HepG2 (cell line): ENCODE measurements around the gene TRIM42. TPM values are rescaled to one million over a fixed set of nuclear protein-coding genes. Genes with fewer than 3 reads are reported as not detected.

Experiments
- ATF3 ChIP-seq: sonication (generic); formaldehyde crosslinking; IDR thresholded peaks from 2 replicates; pipeline ENCODE4 v1.4.0; 2020; ENCODE audit warnings: missing genetic modification reagents
- CREB1 ChIP-seq, 2 experiments: fragments of 450-650 bp in 1 of 2; IDR thresholded peaks; 2 replicates each; pipeline ENCODE4 v1.6.1; 2016 to 2017; ENCODE audit warnings: control low read depth in 1 of 2, mild to moderate bottlenecking in 1 of 2, missing compliant biosample characterization in 1 of 2, missing genetic modification characterization in 1 of 2
- DBP ChIP-seq: sonication (generic); formaldehyde crosslinking; IDR thresholded peaks from 2 replicates; pipeline ENCODE4 v1.4.0; 2020; ENCODE audit warnings: missing genetic modification reagents; ENCODE audit errors: not compliant biosample characterization
- ERF ChIP-seq: IDR thresholded peaks from 2 replicates; pipeline ENCODE4 v1.6.1; 2018; ENCODE audit warnings: missing biosample characterization, missing genetic modification reagents
- ETV5 ChIP-seq: IDR thresholded peaks from 2 replicates; pipeline ENCODE4 v1.6.1; 2018; ENCODE audit warnings: missing biosample characterization, missing genetic modification reagents, inconsistent platforms, borderline replicate concordance
- HBP1 ChIP-seq: IDR thresholded peaks from 2 replicates; pipeline ENCODE4 v1.6.1; 2016; ENCODE audit warnings: low read depth, control low read depth
- HNF1A ChIP-seq, 2 experiments: sonication (generic) in 1 of 2; formaldehyde crosslinking in 1 of 2; IDR thresholded peaks; 2 replicates each; pipeline versions ENCODE4 v1.4.0 to v1.6.1; 2016 to 2020; ENCODE audit warnings: borderline replicate concordance in 1 of 2, low read depth in 1 of 2, mild to moderate bottlenecking in 1 of 2, missing genetic modification reagents in 1 of 2
- HOXA3 ChIP-seq: sonication (generic); formaldehyde crosslinking; IDR thresholded peaks from 2 replicates; pipeline ENCODE4 v1.5.0; 2020; ENCODE audit warnings: missing genetic modification reagents
- MLX ChIP-seq: IDR thresholded peaks from 2 replicates; pipeline ENCODE4 v1.6.1; 2016
- MXI1 ChIP-seq: IDR thresholded peaks from 3 replicates; pipeline ENCODE4 v1.6.1; 2012; ENCODE audit warnings: low read depth, low read length, inconsistent platforms, borderline replicate concordance
- PITX1 ChIP-seq: sonication (generic); formaldehyde crosslinking; IDR thresholded peaks from 2 replicates; pipeline ENCODE4 v1.5.1; 2020; ENCODE audit warnings: mild to moderate bottlenecking, missing genetic modification reagents
- SMC3 ChIP-seq: IDR thresholded peaks from 2 replicates; pipeline ENCODE4 v1.6.1; 2011; ENCODE audit warnings: low read length, improper control_type of control experiment
- SP5 ChIP-seq: IDR thresholded peaks from 2 replicates; pipeline ENCODE4 v1.6.1; 2016; ENCODE audit warnings: low read depth, borderline replicate concordance
- SRSF4 ChIP-seq: fragments of 200-400 bp; formaldehyde crosslinking; IDR thresholded peaks from one replicate; pipeline ENCODE4 v1.6.1; 2018; ENCODE audit warnings: mild to moderate bottlenecking, low read depth, low read length, moderate library complexity; ENCODE audit not compliant: poor library complexity, severe bottlenecking
- TBX3 ChIP-seq: fragments of 450-650 bp; IDR thresholded peaks from 2 replicates; pipeline ENCODE4 v1.6.1; 2017; ENCODE audit warnings: antibody characterized with exemption, mild to moderate bottlenecking, inconsistent platforms, borderline replicate concordance
- TCF7 ChIP-seq: sonication (generic); IDR thresholded peaks from 2 replicates; pipeline ENCODE4 v1.6.1; 2016; ENCODE audit warnings: antibody characterized with exemption, low read depth
- TCF7L2 ChIP-seq: IDR thresholded peaks from 2 replicates; pipeline ENCODE4 v1.6.1; 2011; ENCODE audit warnings: mild to moderate bottlenecking, low read depth, low read length, moderate library complexity
- ZBTB1 ChIP-seq: sonication (generic); formaldehyde crosslinking; IDR thresholded peaks from 2 replicates; pipeline ENCODE4 v1.4.0; 2020; ENCODE audit warnings: missing genetic modification reagents, borderline replicate concordance
- ZFP82 ChIP-seq: sonication (generic); formaldehyde crosslinking; IDR thresholded peaks from 2 replicates; pipeline ENCODE4 v1.5.1; 2020; ENCODE audit warnings: mild to moderate bottlenecking, missing genetic modification reagents, borderline replicate concordance
- ZKSCAN1 ChIP-seq: fragments of 150-350 bp; IDR thresholded peaks from 2 replicates; pipeline ENCODE4 v1.6.1; 2014; ENCODE audit warnings: low read length
- ZNF543 ChIP-seq: sonication (generic); formaldehyde crosslinking; IDR thresholded peaks from 2 replicates; pipeline ENCODE4 v1.4.0; 2020; ENCODE audit warnings: mild to moderate bottlenecking, missing genetic modification reagents
- ZNF720 ChIP-seq: sonication (generic); formaldehyde crosslinking; IDR thresholded peaks from 2 replicates; pipeline ENCODE4 v1.4.0; 2020; ENCODE audit warnings: missing genetic modification reagents
- polyA plus RNA-seq, 8 experiments: library from polyadenylated mRNA; depleted of rRNA in 3 of 8; stranded (reverse) in 7 of 8; unstranded in 1 of 8; fragments of >200 nt; fragmentation: Illumina TruSeq in 4 of 8; extraction: Trizol in 4 of 8; gene quantifications; 2 replicates each; pipeline versions ENCODE4 v1.2.1 to v1.2.3, GENCODE V29; 2011 to 2016; ENCODE audit warnings: low read depth in 4 of 8, missing spikeins in 1 of 8, mixed read lengths in 1 of 8; ENCODE audit not compliant: insufficient read depth in 1 of 8
- total RNA-seq, 5 experiments: library from RNA; depleted of rRNA; stranded (reverse); fragments of >200 nt; fragmentation: Illumina TruSeq; extraction: Trizol; gene quantifications; 2 replicates each; pipeline ENCODE4 v1.2.3, GENCODE V29; 2016; ENCODE audit warnings: low read depth in 1 of 5

Gene TRIM42
- total and polyA plus RNA-seq, 2 of the 13 experiments (the other 11 are each of a cell fraction or from before 2014, with no cell fraction given) = not detected

GRCh38 chr3:140699516-140700231 is 21.8 kb downstream of the TRIM42 start (continued):
- TF ChIP-seq ZBTB1 (CRISPR knock-in tag) = no peak
- TF ChIP-seq PITX1 (CRISPR knock-in tag) = peak; percentile 93
- peak; percentile 40; the same call in 1 of the 2 replicates for TF ChIP-seq SMC3
- peak; percentile 98 for TF ChIP-seq TCF7
- TF ChIP-seq MLX (CRISPR knock-in tag) = peak; percentile 37; the same call in 1 of the 2 replicates
- peak; percentile 71 for TF ChIP-seq HNF1A (IDR thresholded peaks at IDR 0.05; ENCODE audit: low read depth)
- TF ChIP-seq HNF1A (CRISPR knock-in tag; IDR thresholded peaks at IDR 0.05; ENCODE audit: borderline replicate concordance) = peak; percentile 85; the same call in 1 of the 2 replicates
- peak; percentile 50; the same call in 1 of the 2 replicates for TF ChIP-seq ERF (CRISPR knock-in tag)
- no peak for TF ChIP-seq ZNF543 (CRISPR knock-in tag)
- no peak for TF ChIP-seq SRSF4
- no peak for TF ChIP-seq CREB1 (IDR thresholded peaks at IDR 0.05)
- peak; percentile 74 for TF ChIP-seq CREB1 (CRISPR knock-in tag; IDR thresholded peaks at IDR 0.05)
- peak; percentile 90 for TF ChIP-seq SP5
- TF ChIP-seq HBP1 (CRISPR knock-in tag) = peak; percentile 63; the same call in 1 of the 2 replicates
- peak; percentile 22; the same call in 1 of the 3 replicates for TF ChIP-seq MXI1
- TF ChIP-seq TCF7L2 = peak; percentile 85
- TF ChIP-seq ZFP82 (CRISPR knock-in tag) = no peak
- 0 out of 2 replicates have a peak, but pooled peaks have one; percentile 28 for TF ChIP-seq ATF3
- TF ChIP-seq DBP = no peak
- peak; percentile 43; the same call in 1 of the 2 replicates for TF ChIP-seq HOXA3
- peak; percentile 93; the same call in 1 of the 2 replicates for TF ChIP-seq TBX3
- TF ChIP-seq ETV5 (CRISPR knock-in tag) = peak; percentile 40; the same call in 1 of the 2 replicates
- TF ChIP-seq ZKSCAN1 = no peak
- no peak for TF ChIP-seq ZNF720
